Caco-2 (cell line): Measurements from ENCODE around the gene KIFC3. TPM values are rescaled to one million over a fixed set of nuclear protein-coding genes. Genes with fewer than 3 reads are reported as not detected.

Experiments used
- BruUV-seq: library from RNA; stranded (reverse); fragments of 400-500 nt; replicated peaks from 2 replicates; lab custom pipeline; 2021; lab: Mats Ljungman, UMichigan
- CTCF ChIA-PET: fragments of 300-600 bp; sonication (Branson Sonifier 250); formaldehyde crosslinking; loops from one replicate; lab custom pipeline; 2022; ENCODE audit warnings: antibody characterized with exemption; lab: Charles Lee
- POLR2A ChIA-PET: fragments of 300-600 bp; sonication (Branson Sonifier 250); formaldehyde crosslinking; loops from one replicate; lab custom pipeline; 2022; ENCODE audit warnings: antibody characterized with exemption; lab: Charles Lee
- DNase-seq, 2 experiments: peaks; one replicate each; pipeline versions ENCODE4 v3.0.0 to v3.0.0-alpha.2; 2020 to 2022
- H3K27me3 ChIP-seq: replicated peaks from 2 replicates; pipeline ENCODE4 v1.6.0; 2011; ENCODE audit warnings: low read length; ENCODE audit not compliant: control insufficient read depth, insufficient read depth
- H3K36me3 ChIP-seq: 2 replicates; pipeline ENCODE4 v1.5.1; 2011; ENCODE audit warnings: low read length; ENCODE audit not compliant: control insufficient read depth, insufficient read depth
- H3K4me1 ChIP-seq: fragments of 250-450 bp; sonication (Bioruptor Pico); 2 replicates; pipeline ENCODE4 v1.5.1; 2020; ENCODE audit warnings: mild to moderate bottlenecking
- H3K4me3 ChIP-seq: 2 replicates; pipeline ENCODE4 v1.5.1; 2011; ENCODE audit warnings: low read depth, mild to moderate bottlenecking, control low read depth, low read length
- H3K9me3 ChIP-seq: fragments of 250-450 bp; sonication (Bioruptor Pico); 2 replicates; pipeline ENCODE4 v1.5.1; 2020; ENCODE audit warnings: mild to moderate bottlenecking, moderate library complexity
- H3K27ac Mint-ChIP-seq: one replicate; pipeline ENCODE4 v1.8.0; 2022; ENCODE audit warnings: mixed read lengths; ENCODE audit not compliant: unreplicated experiment
- H3K27me3 Mint-ChIP-seq: one replicate; pipeline ENCODE4 v1.8.0; 2022; ENCODE audit warnings: mixed read lengths; ENCODE audit not compliant: insufficient read depth, unreplicated experiment
- H3K36me3 Mint-ChIP-seq: one replicate; pipeline ENCODE4 v1.8.0; 2022; ENCODE audit warnings: mild to moderate bottlenecking, mixed read lengths; ENCODE audit not compliant: insufficient read depth, unreplicated experiment
- H3K4me1 Mint-ChIP-seq: one replicate; pipeline ENCODE4 v1.8.0; 2022; ENCODE audit warnings: low read depth, mixed read lengths; ENCODE audit not compliant: unreplicated experiment
- H3K4me3 Mint-ChIP-seq: one replicate; pipeline ENCODE4 v1.8.0; 2022; ENCODE audit warnings: mild to moderate bottlenecking, moderate library complexity, mixed read lengths; ENCODE audit not compliant: unreplicated experiment
- H3K9me3 Mint-ChIP-seq: one replicate; pipeline ENCODE4 v1.8.0; 2022; ENCODE audit warnings: mixed read lengths; ENCODE audit not compliant: unreplicated experiment
- intact Hi-C: fragments of 100-400 bp; cut with micrococcal nuclease; formaldehyde crosslinking; loops from one replicate; pipeline ENCODE4 v1.10.0; 2022; ENCODE audit not compliant: unreplicated experiment
- total RNA-seq: library from RNA; stranded (reverse); gene quantifications from 2 replicates; pipeline ENCODE4 v1.2.3, GENCODE V29; 2022
- TF ChIP-seq, protein P1 (sequence below), 2 experiments: fragments of 200-600 bp in 1 of 2; IDR thresholded peaks; 1 replicate in 1 of 2; 2 replicates in 1 of 2; pipeline versions ENCODE4 v1.5.1 to v1.8.0; 2011 to 2022; ENCODE audit warnings: antibody characterized with exemption in 1 of 2, control low read depth in 1 of 2, inconsistent platforms in 1 of 2, low read depth in 1 of 2, low read length in 1 of 2, mild to moderate bottlenecking in 1 of 2, moderate library complexity in 1 of 2; ENCODE audit not compliant: insufficient read depth in 1 of 2, severe bottlenecking in 1 of 2, unreplicated experiment in 1 of 2

KIFC3 gene
- total RNA-seq, 1 experiment from 2014 or later = 103 TPM

DNA sequence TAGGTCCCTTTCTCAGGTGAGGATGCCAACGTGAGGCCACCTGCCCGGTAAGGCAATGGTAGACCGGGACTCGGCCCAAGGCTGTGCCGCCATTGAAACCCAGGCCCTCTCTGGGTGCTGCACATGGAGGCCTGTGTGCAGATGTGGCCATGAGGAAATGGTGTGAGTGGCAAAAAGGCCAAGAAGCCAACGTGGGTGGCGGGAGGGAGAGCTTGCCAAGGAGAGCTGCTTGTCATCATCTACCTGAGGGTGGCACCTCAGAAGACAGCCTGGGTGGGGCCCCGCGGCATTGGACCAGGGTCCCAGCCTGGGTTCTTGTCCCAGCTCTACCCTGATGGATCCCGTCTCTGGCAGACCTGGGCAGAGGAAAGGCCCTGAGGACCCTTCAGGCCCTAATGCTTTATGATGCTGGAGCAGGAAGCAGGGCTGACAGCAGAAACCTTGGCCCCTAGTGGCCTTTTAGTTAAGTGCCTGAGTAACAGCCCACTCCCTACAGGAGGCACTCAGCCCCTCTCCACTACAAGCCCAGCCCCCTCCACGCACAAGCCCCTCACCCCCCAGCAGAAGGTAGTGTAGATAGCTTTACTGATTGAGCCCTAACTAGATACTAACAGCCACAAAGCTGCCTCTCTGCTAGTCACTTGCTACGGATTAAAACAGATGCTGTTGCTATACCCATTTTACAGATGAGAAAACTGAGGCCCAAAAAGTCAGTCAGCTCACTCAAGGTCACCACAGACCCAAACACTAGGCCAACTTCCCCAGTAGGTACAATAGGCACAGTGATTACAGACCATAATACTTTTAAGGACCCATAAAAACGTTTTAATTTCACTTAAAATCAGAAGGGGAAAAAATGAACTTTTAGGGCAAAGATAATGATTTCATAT lies 26.2 kb upstream of the KIFC3 start:
- BruUV-seq = no TSS peak
- ChIA-PET CTCF (no interaction called here), POLR2A (no interaction called here)
- H3K4me3 ChIP-seq = no peak overlapping the region
- no peak for DNase-seq
- Mint-ChIP-seq H3K27ac (no peak overlapping the region), H3K4me1 (peaks cover 42% of the 10 kb centered on the region), H3K27me3 (no peaks in the 10 kb centered on the region), H3K36me3 (peaks cover 9% of the 10 kb centered on the region), H3K4me3 (no peak overlapping the region), H3K9me3 (no peaks in the 10 kb centered on the region)
- H3K9me3 ChIP-seq = no peaks in the 10 kb centered on the region
- no peaks in the 10 kb centered on the region for H3K36me3 ChIP-seq
- H3K4me1 ChIP-seq = peaks cover 51% of the 10 kb centered on the region
- intact Hi-C loops = no loop called here
- H3K27me3 ChIP-seq = no peaks in the 10 kb centered on the region
- TF ChIP-seq, protein P1, sequence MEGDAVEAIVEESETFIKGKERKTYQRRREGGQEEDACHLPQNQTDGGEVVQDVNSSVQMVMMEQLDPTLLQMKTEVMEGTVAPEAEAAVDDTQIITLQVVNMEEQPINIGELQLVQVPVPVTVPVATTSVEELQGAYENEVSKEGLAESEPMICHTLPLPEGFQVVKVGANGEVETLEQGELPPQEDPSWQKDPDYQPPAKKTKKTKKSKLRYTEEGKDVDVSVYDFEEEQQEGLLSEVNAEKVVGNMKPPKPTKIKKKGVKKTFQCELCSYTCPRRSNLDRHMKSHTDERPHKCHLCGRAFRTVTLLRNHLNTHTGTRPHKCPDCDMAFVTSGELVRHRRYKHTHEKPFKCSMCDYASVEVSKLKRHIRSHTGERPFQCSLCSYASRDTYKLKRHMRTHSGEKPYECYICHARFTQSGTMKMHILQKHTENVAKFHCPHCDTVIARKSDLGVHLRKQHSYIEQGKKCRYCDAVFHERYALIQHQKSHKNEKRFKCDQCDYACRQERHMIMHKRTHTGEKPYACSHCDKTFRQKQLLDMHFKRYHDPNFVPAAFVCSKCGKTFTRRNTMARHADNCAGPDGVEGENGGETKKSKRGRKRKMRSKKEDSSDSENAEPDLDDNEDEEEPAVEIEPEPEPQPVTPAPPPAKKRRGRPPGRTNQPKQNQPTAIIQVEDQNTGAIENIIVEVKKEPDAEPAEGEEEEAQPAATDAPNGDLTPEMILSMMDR (IDR thresholded peaks at IDR 0.05; ENCODE audit: insufficient read depth in 1 of 2, low read depth in 1 of 2, low read length in 1 of 2, severe bottlenecking in 1 of 2, unreplicated experiment in 1 of 2) = peak in 1 of 2 experiments; percentile 29

- Histone ChIP-seq H3K27me3 (no peaks in the 10 kb centered on the region), H3K4me3 (no peak overlapping the region), H3K4me1 (peaks cover 67% of the 10 kb centered on the region), H3K9me3 (no peaks in the 10 kb centered on the region), H3K36me3 (no peaks in the 10 kb centered on the region)
- Mint-ChIP-seq H3K27ac (peak overlapping the region; percentile 86), H3K27me3 (no peaks in the 10 kb centered on the region), H3K4me1 (peaks cover 52% of the 10 kb centered on the region), H3K4me3 (no peak overlapping the region), H3K9me3 (no peaks in the 10 kb centered on the region), H3K36me3 (peaks cover 9% of the 10 kb centered on the region)
- intact Hi-C loops = loop anchor here (1.0 kb wide), 2 partner anchors 30 to 36 kb away; no protein-coding TSS in a partner anchor
- POLR2A ChIA-PET = interaction anchor here (0.6 to 0.7 kb wide), 2 partner anchors 26 to 36 kb away, joined by 3 to 4 read pairs; no protein-coding TSS in a partner anchor
- CTCF ChIA-PET = interaction anchor here (1.0 to 1.5 kb wide), 2 partner anchors 11 to 32 kb away, joined by 3 to 4 read pairs; no protein-coding TSS in a partner anchor
- TF ChIP-seq, protein P1 (IDR thresholded peaks at IDR 0.05; ENCODE audit: insufficient read depth in 1 of 2, low read depth in 1 of 2, low read length in 1 of 2, severe bottlenecking in 1 of 2, unreplicated experiment in 1 of 2) = no peak
- BruUV-seq = no TSS peak
- DNase-seq = peak; percentile 69 to 78
Measured at GRCh38 chr16:57826706-57827625, 24.7 kb upstream of the KIFC3 start.

DNA sequence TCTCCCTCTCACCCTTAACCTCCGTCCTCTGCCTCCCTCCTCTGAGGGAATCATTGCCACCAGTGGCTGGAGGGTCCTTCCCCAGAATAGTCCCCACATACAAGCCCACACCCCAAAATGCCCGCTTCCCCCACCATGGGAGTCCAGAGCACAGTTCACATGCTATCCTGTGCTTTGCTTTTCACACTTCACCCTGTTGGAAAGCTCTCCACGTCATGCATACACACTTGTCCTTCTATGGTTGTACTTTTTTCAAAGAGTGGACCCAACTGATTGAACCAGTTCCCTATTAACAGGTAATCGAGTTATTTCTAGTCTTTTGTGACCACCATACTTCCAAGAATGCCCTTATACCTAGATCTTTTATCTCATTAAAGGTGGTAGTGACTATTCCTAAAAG lies 23.8 kb upstream of the KIFC3 start:
- TF ChIP-seq, protein P1 (IDR thresholded peaks at IDR 0.05; ENCODE audit: insufficient read depth in 1 of 2, low read depth in 1 of 2, low read length in 1 of 2, severe bottlenecking in 1 of 2, unreplicated experiment in 1 of 2) = no peak
- H3K36me3 Mint-ChIP-seq = peaks cover 13% of the 10 kb centered on the region
- no peak for DNase-seq
- intact Hi-C loops = loop anchor here (1.0 kb wide), 2 partner anchors 29 to 37 kb away; no protein-coding TSS in a partner anchor
- CTCF ChIA-PET = interaction anchor here (1.5 kb wide), 1 partner anchor 31 kb away, joined by 3 read pairs; no protein-coding TSS in a partner anchor
- no peaks in the 10 kb centered on the region for H3K9me3 Mint-ChIP-seq
- Histone ChIP-seq H3K9me3 (no peaks in the 10 kb centered on the region), H3K4me3 (no peak overlapping the region), H3K27me3 (no peaks in the 10 kb centered on the region), H3K4me1 (peaks cover 72% of the 10 kb centered on the region), H3K36me3 (no peaks in the 10 kb centered on the region)
- H3K27me3 Mint-ChIP-seq = no peaks in the 10 kb centered on the region
- peak overlapping the region; percentile 86 for H3K27ac Mint-ChIP-seq
- POLR2A ChIA-PET = interaction anchor here (1.2 kb wide), 1 partner anchor 10 kb away, joined by 3 read pairs; no protein-coding TSS in a partner anchor
- H3K4me3 Mint-ChIP-seq = no peak overlapping the region
- BruUV-seq = no TSS peak
- peaks cover 61% of the 10 kb centered on the region for H3K4me1 Mint-ChIP-seq
